T-helper 2 cell treated with Interferon-gamma antibody and Interleukin-4, amounts not matched to agents 100 ng/mL and 5 ng/mL, for 36 hours (primary cell): ENCODE measurements around the gene CPXM2. TPM values are rescaled to one million over a fixed set of nuclear protein-coding genes. Genes with fewer than 3 reads are reported as not detected.

Experiments
- intact Hi-C: fragments of 100-400 bp; cut with micrococcal nuclease; formaldehyde crosslinking; loops from one replicate; pipeline ENCODE4 v1.15.1; 2023
- total RNA-seq: library from RNA; stranded (reverse); gene quantifications from 2 replicates; pipeline ENCODE4 v1.2.3, GENCODE V29; 2022

CPXM2 gene
- total RNA-seq, 1 donor from 2014 or later: not detected

DNA sequence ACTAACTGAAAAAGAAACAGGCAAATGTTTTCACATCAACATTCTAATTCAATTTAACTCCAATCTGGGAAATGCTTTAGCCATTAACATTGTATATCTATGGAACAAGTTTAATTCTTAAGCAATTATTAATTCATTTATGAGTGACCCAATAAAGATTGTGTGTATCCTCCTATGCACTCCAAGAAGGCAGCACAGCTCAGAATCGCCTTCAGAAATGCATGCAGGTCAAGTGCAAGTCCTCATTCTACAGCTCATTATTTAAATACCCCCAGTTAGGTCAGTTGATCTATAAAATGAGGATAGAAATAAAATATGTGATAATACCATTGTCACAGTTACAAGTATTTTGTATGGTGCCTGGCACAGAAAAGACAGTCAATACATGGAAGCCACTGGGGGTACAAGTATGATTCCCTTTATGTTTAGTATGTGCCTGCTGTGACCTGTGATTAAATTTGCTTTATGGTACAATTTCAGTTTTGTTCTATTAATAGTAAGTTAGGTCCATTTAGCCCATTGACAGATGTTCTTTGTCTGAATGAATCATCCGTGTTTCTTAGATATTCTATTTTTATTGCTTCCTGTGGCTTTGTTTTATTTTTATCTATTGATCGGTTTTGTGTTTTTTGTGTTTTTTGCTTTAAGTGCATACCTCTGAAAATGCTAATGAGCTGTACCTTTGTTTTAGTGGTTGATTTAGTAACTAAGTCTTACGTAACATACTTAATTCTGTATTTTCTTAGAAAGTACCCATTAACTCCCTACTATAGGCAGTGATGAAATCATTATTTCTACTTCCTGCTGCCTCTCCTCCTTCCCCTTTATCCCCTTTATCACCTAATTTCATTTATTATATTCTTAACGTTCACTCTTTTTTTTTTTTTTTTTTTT lies 42.8 kb downstream of the CPXM2 start:
- intact Hi-C loops: no loop called here

DNA sequence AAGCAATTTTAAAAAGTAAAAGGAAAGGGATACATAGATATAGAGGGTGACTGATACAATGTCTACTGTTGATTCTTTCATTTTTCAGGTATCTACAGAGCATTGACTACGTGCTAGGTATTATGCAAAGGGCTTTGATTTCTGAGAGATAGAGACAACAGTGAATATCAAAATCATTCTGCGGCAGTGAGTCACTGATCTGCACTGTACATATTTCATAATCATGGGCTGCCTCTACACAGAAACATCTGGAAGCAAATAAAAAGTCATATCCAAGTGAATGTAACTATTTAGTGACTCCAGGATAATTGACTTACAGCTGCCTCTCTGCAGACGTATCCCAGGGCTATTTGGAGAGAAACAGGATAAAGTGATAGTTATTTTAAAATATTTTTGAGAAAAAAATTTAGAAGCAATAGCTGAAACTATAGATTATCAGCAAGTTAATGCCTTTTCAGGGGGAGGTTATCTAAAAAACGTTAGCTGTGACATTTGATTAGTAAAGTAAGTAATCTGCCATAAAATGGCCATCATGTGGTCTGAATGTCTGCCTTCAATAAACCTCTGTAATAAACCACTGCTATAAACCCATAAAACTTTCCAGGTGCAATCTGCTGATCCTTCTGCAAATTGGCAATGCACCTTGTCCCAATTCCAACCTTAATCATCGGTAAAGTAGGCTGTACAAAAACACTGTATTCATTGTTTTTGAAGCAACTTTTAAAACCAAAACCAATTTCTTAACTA lies 43.7 kb downstream of the CPXM2 start:
- intact Hi-C loops: no loop called here

DNA sequence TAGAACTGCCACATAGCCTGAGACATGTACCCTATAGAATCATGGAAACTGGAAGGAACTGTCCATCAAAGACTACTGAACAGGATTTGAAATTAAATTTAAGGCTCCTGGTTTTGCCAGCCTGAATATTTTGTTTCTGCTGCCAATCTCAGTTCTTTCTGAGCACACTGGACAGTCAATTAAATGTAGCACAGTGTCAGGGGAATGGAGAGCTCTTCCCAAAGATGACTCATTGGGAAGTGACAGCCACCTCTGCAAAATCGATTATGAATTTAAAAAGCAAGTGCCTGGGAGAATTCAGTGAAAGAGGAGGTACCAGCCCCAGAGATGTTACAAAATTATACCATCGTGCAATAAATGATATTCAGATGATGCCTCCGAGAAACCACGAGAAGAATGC lies 47.8 kb downstream of the CPXM2 start:
- intact Hi-C loops: no loop called here

DNA sequence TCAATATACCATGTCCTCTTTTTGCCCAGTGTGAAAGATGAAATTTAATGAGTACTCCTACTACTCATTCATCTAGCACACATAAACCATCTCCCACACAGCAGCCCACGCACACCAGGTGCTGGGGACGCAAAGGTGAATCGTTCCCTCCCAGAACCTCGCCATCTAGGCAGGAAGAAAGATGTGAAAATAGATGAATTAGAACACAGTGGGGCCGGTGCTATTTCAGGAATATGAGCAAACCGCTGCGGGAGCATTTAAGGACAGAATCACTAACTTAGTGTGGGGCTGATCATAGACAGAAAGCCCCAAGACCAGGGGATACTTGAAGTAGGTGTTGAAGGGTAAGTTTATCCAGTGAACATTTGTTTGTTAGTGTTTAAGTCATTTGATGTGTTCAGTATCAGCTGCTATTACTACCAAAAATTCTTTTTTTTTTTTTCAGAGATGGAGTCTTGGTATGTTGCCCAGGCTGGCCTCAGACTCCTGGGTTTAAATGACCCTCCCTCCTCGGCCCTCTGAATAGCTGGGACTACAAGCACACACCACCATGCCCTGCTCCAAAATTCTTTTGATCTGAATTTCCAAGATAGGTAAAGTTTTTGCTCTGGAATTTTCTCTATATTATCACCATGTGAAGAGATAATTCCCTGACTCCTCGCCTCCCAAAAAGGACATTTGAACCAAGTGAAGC lies 48.8 kb downstream of the CPXM2 start:
- intact Hi-C loops: no loop called here

DNA sequence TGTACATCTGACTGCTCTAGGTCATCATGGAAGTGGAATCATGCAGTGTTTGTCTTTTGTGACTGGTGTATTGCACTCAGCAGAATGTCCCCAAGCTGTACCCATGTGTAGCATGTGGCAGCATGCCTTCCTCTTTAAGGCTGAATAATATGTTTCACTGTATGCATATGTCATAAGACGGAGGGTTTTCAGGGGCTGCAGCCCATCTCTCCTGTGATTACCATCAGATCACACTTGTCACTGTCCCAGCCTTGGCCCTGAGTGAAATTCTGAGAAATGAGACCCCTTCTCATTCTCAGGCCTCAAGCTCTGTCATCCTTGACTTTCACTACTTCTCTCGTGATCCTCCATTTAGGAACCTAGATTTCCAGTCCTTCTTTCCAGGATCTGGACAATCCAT lies 50.0 kb downstream of the CPXM2 start:
- intact Hi-C loops: no loop called here

DNA sequence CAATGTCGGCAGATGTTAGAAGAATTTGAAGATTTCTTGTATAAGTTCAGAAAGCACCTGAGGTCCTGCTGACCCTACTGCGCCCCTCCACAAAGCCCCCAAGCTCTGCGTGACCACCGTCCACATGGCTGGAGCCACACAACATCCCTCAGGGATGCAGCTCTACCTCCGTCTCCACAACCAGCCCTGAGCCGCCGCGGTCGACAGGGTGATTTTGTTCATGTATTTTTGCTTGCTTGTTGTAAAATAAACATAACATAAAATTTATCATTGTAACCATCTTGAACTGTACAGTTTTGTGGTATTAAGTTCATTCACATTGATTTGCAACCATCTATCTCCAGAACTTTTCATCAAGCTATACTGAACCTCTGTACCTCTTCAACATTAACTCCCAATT lies 50.5 kb downstream of the CPXM2 start:
- intact Hi-C loops: no loop called here

DNA sequence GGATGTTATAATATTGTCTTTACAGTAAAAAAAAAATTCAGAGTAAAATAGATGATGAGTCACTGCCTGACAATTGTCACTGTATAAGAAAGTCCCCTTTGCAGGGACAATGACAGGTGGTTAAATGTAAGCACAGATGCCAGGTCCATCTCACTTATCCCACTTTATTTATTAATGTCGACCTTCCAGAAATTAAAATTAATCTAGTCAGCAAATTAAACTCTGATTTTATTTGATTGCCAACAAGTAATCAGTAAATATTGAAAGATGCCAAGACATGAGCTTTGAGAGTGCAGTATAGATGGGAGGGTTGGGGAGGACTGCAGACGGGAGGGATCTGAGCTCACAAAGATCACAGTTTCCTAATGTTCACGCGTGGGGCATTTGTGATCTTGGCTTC lies 50.9 kb downstream of the CPXM2 start:
- intact Hi-C loops: no loop called here

DNA sequence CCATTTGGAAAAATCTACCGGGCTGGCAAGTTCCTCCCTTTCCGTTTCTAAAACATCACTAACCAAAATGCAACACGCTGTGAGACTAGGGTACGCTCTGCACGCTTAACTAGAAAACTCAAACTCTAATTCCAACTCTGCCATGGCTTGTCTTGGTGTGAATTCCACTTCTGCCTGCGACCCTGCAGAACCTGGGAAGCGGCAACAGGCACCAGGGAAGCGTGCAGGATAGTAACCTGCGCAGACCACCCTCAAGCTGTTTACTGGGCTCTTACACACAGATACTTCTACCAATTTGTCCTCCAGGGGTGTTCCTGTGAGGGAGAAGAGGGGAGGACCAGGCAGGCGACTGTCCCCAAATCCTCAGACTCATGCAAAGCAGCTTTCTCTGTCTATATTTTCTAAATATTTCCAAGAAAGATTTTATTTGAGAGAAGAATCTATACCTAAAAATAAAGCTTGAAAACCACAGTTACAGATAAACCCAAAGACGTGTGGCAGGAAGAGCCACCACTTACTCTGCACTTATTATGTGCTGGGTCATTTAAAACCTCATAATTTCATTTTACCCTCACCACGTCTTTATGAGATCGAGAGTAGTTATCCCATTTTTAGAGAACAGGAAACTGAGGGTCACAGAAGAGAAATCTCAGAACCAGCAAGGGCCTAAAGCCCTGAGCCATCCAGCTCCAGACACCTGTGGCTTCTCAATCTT lies 52.9 kb downstream of the CPXM2 start:
- intact Hi-C loops: no loop called here

DNA sequence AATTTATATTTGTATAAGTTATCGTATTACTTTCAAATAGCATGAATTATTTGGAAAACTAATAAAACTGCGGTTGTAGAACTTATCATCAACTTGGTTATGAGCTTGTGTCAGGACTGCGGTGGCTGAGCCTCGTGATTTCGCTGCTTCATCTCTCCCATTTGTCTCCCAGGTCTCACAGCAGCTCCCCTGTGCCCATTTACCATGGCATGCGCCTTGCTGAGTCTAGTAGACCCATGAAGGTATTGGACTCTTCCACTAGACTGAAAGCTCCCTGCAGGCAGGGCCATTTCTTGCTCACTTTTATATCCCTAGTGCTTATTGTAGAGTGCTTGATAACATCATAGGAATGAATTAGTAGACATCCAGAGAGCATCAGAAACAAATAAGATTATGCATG lies 53.9 kb downstream of the CPXM2 start:
- intact Hi-C loops: no loop called here

DNA sequence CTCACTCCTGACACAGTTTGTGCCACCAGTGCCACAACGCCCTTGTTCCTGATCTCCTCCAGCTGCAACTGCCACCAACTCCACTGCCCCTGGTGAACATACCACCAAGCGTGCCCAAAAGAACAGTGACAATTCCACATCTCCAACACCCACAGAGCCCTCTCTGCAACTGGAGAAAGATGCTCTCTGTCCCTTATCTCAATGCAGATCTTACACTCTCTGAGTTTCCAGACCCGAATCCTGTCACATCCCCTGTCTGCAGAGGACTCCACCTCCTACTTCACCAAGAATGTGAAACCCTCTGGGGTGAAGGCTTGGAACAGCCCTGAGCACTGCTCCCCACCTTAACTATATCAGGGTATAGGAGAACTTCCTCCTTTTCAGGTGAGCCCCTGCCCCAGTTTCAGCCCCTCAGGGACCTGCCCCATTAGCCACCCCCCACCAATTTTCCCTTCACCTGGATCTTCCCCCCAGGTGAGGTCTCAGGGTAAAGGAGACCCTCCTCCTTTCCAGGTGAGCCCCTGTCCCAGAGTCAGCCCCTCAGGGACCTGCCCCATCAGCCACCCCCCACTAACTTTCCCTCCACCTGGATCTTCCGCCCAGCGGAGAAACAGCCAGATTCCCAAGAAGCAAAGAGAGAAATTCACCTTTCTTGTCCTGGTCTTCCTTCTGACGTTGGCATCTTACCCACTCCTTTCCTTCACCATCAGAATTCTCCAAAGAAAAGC lies 55.0 kb downstream of the CPXM2 start:
- intact Hi-C loops: no loop called here

DNA sequence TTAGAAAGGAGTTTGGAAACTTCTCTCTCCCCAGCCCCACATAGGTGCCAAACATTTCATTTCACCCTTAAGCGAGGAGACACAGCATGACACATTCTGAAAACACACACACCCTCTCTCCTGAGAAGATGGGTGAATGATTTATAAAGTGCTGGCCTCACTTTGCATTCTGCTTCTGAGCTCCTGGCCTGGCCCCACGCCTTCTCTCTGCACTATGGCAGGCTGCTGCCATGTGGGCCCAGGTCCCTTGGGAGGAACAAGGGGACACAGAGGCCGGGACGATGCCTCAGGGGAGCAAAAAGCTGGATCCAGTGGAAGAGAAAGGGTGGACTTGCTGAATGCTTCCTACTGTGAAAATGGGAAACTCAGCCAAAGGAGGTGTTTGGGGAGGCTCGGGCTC lies 56.0 kb downstream of the CPXM2 start:
- intact Hi-C loops: no loop called here

DNA sequence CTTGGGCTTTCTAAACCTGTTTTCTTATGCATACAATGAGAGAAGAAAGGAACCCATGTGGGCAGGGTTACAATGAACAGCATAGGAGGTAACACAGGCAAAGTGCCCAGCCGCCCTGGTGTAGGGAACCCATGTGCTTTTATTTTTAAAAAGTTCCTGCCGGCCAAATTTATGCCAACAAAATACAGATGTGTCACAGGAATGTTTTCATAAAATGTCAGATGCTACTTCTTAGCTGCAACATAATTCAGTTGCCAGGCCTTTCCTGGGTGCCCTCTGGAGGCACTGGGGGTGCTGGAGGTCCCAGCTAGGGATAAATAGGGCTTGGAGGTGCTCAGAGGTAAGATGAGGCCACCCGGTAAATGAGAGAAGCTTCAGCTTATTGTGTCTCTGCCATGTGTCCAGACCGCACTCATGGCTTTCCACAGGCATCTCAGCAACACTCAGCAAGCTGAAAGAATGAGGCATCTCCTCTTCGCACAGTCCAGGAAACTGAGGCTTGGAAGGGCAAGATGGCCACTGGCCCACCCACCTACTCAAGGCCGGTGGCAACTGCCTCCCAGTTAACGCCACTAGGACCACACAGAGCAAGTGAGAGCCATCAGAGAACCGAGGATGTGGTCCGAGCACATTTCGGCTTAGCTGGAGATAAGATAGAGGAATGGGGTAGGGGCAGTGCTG lies 58.3 kb downstream of the CPXM2 start:
- intact Hi-C loops: no loop called here

DNA sequence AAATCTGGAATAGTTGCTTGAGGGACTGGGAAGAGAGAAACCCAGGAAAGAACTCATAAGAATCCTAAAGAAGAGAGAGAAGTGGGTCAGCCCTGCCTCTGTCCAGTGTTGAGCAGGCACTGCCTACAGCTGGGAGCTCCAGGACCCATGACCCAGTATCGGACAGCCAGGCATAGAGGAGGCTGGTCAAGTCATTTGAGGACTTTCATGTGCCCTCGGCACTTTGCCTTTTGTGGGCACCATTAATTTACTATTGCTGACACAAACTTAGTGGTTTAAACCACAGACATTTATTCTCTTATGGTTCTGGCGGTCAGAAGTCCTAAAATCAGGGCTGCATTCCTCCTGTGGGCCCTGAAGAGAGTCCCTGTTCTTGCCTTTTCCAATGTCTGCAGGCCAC lies 60.3 kb downstream of the CPXM2 start:
- intact Hi-C loops: no loop called here

DNA sequence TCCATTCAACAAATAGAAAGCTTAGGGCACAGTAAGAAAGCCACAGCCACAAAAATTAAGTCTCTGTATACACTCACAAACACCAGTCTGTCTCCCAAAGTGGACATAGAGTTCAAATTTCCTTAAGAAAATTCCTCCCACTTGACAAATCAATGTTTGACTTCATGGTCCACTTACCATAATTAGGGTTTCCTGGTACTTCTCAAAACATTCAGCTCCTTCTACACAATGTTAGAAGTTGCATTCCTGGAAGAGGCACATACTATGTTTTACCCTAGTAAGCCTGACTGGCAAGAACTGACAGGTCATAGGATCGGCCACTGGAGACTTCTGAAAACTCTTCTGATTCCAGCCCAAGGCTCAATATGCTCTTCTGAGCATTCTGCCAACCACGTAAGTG lies 70.5 kb downstream of the CPXM2 start:
- intact Hi-C loops: no loop called here

DNA sequence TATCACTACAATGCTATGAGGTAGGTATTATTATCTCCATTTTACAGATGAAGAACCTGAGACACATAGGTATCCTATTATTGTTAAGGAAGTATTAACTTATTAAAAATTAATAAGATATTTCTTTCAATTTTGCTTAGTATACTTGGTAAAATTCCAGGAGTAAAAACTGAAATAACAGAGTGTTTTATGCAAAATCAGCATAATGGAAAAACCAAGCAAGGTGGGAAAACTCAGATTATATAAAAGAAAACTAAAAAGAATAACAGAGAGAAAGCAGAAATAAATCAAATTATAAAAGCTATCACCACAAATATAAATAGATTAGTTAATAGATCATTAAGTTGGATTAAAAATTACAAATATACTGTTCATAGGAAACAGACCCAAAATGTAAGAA lies 82.0 kb downstream of the CPXM2 start:
- intact Hi-C loops: no loop called here

DNA sequence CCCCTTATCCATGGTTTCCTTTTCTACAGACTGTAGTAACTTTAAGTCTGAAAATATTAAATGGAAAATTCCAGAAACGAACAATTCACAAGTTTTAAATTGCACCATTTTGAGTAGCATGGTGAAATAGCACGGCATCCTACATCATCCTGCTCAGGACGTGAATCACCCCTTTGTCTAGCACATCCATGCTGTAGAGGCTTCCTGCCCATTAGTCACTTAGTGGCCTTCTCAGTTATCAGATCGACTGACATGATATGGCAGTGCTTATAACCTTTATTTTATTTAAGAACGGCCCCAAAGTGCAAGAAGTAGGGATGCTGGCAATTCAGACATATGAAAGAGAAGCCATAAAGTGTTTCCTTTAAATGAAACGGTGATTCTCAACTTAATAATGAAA lies 82.7 kb downstream of the CPXM2 start:
- intact Hi-C loops: no loop called here

DNA sequence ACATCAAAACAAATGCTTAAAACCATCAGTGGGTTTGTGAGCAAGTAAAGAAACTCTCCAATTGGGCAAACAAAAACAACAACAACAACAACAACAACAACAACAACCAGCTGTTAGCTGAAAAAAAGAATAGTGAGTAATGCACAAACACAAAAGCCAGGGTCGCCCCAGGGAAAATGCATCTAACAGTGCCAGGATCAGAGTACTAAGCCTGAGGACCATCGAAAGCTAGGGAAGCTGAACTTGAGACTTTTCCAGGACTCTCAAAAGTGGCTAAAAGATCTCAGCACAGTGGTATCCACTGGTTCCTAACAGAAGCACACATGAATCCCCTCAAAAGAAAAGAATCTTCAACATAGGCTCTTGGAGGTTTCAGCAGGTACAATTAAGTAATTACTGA lies 83.3 kb downstream of the CPXM2 start:
- intact Hi-C loops: no loop called here

DNA sequence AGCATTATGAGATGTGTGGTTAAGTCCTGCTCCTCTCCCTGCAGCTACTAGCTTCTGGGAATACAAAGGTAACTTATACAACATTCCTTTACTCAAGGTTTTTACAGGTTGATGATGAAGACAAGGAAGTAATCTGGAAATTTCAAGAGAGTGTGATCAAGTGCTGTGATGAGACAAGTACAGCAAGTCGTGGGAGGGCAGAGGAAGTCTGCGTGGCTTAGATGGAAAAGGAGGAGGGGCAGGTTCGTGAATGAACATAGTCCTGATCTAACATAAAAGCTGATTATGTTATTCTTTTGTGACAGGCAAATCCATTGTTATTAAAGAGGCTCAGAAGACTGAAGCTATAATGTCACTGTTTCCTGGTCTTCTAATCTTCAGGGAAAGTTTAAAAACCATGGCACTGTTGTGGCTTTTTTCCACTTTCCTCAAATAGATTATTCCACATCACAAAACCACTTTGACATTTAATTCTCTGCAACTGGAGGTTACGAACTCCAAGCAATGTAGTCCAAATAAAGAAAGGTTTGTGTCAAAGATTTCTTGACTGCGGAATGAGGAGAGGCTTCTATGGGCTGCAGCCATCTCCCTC lies 84.1 kb downstream of the CPXM2 start:
- intact Hi-C loops: no loop called here

DNA sequence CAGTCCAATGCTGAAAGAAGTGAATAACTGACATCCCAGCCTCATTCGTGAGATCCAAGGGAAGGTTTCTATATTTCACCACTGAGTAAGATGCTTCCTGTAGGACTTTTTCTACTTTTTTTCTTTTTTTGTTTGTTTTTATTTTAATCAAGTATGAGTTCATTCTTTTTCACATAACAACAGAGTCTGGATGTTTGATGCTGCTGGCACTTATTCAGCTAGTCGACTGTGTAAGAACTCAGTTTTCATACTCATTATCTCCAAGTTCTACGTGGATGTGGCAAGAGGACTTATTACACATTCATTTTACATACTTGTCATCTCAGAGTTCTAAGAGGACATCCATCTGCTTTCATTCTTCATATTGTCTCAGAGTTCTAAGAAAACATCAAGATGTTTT lies 86.9 kb downstream of the CPXM2 start:
- intact Hi-C loops: no loop called here

DNA sequence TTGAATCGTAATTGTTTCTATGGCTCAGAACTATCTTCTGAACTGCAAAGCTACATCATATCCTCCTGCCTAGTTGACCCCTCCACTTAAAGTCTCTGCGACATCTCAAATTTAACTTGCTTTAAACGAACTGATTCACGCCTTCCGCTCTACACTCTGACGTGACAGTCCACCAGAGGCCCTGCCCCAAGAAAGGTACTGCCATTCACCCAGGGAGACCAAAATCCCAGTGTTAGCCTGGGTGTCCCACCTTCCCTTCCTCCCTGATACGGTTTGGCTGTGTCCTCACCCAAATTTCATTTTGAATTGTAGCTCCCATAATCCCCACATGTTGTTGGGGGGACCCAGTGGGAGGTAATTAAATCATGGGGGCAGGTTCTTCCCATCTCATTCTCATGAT lies 90.8 kb downstream of the CPXM2 start:
- intact Hi-C loops: no loop called here
